NCI-H446 (cell line): ENCODE data around the gene ZNF511.

Source experiments
- DNase-seq, 2 experiments: peaks; one replicate each; lab custom pipeline; 2025; lab: John Stamatoyannopoulos, UW

The ZNF511 gene

GRCh38 chr10:133274751-133275683, 33.7 kb upstream of the ZNF511 start:
- no peak for DNase-seq

DNA sequence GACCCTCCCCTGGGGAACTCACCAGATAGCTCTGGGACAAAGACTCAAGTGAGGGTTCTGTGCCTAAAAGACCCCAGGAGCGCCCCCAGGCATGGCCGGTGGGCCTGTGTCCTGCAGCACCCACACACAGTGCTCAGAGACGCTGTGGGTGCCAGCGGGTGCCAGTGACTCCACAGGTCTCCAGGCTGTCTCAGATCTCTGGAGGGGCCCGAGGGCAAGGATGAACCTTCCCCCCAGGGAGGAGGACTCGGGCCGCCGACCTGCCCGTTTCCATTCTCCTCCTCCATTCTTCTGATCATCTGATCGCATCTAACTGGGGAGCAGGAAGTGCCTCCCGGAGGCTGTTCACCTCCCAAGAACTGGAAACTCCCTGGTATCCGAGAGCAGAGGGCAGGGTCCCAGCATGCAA, 33.0 kb upstream of the ZNF511 start:
- no peak for DNase-seq

DNA sequence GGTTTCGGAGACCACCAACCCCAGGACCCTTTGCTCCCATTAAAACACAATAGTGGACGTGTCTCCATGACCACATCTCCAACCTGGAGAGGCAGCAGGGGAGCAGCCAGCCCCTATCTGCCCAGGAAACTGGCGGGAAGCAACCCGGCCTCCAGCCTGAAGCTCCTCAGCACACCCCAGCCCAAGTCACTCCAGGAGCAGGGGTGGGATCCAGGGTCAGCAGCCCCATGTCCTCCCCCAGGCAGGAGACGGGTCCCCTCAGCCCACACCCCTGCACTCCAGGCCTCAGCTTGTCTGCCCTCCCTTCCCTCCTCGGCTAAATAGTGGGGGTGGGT, 32.6 kb upstream of the ZNF511 start:
- no peak for DNase-seq

DNA sequence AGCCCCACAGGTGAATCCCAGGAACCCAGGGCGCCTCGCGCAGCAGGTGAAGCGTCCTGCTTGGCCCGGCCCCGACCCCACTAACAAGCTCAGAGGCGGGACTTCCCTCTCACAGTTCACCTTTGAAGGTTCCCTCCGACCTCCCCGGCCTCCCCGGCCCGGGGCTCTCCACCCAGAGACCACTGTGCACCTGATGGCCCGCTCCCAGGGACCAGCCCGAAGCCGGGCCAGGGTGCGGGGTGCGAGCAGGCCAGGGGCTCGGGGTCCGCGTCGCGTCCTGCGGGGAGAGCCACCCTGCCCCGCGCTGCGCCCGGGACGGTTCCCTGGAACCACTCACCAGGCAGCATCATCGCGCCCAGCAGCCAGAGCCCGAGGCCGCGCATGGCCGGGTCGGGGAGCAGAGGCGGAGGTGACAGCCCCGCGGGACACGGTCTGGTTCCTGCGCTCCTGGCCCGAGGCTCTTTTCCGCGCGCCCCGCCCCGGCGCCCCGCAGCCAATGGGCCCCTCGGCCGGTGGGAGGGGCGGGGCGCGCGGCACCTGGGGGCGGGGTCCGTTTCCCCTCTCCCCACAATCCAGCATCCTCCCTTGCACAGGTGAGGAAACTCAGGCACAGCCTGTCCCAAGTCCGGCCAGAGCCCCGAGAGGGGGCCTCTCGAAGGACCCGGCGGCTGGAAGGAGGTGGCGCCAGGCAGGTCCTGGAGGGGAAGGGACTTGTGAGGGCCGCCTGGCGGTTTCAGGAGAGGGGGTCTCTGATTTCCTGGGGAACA, 32.1 kb upstream of the ZNF511 start, which contains the start of gene ADAM8:
TSS of gene ADAM8 (minus strand) at position 434 of the 767 bp plus-strand sequence. CDS start at position 383, 51 bp downstream.
- no peak for DNase-seq

DNA sequence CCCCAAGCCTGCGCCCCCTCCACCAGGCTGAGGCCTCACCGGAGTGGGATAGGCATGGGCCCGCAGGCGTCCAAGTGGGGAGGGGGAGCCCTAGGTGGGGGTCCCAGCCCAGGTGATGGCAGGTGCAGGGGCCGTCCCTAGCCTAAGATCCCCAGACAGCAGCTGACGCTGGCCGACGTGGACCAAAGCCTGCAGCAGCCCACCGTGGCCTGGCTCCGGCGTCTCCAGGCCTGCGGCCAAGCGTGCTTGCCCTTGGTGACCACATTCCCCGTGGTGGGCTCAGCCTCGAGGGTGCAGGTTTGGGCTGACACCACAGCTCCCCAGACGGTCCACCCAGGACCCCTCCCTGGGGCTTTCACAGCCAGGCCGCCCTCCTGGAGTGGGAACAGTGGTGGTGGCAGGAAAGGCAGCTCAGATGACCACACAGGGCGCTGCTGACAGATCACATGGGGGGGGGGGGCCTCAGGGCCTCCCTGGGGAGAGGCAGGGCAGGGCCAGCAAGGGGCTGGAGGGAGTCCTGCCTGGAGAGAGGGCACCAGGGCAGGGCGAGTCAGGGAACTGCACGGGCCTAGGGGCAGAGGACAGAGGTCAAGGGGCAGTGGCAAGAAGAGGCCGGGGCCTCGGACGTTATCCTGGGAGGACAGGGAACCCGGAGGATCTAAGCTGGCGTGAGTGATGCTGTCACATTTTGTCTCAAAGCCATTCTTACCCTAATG, 31.3 kb upstream of the ZNF511 start:
- DNase-seq: no peak

GRCh38 chr10:133277993-133278576, 30.6 kb upstream of the ZNF511 start:
- DNase-seq: no peak

- DNase-seq: no peak
Observed at GRCh38 chr10:133278577-133279265, 30.0 kb upstream of the ZNF511 start.

- no peak for DNase-seq
Observed at GRCh38 chr10:133279326-133280226, 29.1 kb upstream of the ZNF511 start.

DNA sequence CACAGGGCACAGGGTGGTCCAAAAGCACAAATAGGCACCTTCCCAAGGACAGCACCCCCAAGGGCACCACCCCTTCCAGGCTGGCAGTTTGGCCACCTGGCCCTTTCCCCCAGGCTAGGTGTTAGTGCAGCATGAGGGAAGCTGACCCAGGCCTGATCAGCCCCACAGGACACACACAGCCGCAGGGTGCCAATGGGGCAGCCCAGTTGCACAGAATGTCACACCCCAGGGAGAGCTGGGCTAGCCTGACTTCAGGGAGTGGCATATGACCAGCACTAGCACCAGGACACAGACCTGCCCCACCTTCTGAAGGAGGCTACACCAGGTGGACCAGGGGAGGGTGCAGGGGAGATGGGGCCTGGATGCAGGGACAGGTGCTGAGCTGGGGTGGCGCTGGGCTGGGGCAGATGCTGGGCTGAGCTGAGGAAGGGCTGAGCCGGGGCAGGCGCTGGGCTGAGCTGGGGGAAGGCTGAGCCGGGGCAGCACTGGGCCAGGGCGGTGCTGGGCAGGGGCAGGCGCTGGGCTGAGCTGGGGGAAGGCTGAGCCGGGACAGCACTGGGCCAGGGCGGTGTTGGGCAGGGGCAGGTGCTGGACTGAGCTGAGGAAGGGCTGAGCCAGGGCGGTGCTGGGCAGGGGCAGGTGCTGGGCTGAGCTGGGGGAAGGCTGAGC, 28.2 kb upstream of the ZNF511 start:
- DNase-seq: no peak

- no peak for DNase-seq
Observed at GRCh38 chr10:133281084-133281483, 27.6 kb upstream of the ZNF511 start.

DNA sequence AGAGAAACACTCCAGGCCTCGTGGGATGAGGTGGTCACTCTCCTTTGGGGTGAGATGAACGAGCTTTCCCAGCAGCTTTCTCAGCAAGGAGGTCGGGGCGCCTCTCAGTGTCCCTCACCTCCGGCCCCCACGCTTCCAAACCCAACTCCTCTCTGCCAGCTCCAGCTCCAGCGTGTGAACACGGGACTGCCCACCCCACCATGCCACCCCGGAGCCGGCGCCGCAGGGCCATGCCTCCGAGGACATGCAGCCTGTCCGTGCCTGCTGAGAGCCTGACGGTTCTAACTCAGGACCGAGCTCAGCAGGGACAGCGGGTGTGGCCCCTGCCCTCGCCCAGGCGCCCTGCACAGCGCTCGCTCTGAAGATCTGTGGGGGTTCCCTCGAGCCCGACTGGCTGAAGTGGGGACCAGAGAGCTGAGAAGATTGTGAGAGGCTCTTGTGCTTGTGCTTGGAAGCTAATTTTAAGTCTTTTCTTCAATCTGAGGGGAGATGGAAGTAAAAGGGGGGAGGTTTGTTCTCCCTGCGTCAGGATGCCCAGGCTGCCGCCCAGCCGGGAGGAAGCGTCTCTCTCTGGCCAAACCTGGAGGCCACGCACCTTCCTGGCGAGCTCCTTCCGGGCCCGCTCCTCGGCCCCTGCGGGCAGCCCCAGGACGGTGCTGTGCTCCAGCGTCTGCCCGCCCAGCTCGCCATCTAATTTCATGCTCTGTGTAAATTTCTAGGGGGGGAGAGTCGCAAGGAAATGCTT, 26.9 kb upstream of the ZNF511 start:
- DNase-seq: no peak

- no peak for DNase-seq
Observed at GRCh38 chr10:133282846-133283390, 25.8 kb upstream of the ZNF511 start.

GRCh38 chr10:133283931-133284330, 24.8 kb upstream of the ZNF511 start:
- no peak for DNase-seq

GRCh38 chr10:133285217-133285616, 23.5 kb upstream of the ZNF511 start:
- no peak for DNase-seq

- DNase-seq: no peak
Observed at GRCh38 chr10:133286366-133286765, 22.3 kb upstream of the ZNF511 start.

- DNase-seq: no peak
Observed at GRCh38 chr10:133287832-133288500, 20.7 kb upstream of the ZNF511 start.

- DNase-seq: no peak
Observed at GRCh38 chr10:133289761-133290160, 19.0 kb upstream of the ZNF511 start.
